GM12874 (cell line): ENCODE data around the gene MPST.

Source experiments
- TF ChIP-seq, protein P1 (sequence below): IDR thresholded peaks from 2 replicates; pipeline ENCODE4 v1.5.1; 2011; ENCODE audit warnings: low read depth, mild to moderate bottlenecking, control low read depth, low read length, moderate library complexity; ENCODE audit not compliant: insufficient read depth

The MPST gene

DNA sequence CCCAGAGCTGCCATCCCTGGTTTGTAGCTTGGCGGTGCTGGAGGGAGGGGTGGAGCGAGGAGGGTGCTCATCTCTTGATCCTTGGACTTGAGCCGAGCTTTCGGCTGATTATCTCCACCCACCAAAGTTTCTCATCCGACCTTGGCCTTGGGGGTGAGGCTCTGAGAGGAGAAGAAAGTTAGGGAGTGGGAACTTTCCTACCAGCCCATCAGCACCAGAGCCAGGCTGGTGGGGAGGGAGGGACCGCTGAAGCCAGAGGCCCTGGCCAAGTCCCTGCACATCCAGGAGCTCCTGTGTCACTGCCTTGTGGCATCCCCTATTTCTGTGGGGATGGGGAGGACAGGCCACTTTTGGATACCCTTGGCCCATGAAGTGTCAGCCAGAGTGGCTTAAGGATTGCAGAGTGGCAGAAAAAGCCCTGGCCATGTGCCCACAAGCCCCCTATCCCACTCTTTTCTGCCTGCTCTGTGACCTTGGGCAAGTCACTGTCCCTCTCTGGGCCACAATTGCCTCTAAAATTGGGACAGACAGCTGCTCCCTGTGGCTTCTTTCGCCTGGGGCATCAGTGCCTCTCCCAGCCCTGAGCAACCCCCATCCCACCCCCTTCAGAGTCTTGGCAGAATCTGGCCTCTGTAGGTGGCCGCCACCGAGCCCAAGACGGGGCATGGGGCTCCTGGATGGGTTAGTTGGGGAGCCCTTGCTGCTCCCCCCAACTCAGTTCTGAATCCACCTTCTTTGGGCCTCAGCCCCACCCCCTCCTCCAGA, 42.3 kb downstream of the MPST start:
- TF ChIP-seq, protein P1, sequence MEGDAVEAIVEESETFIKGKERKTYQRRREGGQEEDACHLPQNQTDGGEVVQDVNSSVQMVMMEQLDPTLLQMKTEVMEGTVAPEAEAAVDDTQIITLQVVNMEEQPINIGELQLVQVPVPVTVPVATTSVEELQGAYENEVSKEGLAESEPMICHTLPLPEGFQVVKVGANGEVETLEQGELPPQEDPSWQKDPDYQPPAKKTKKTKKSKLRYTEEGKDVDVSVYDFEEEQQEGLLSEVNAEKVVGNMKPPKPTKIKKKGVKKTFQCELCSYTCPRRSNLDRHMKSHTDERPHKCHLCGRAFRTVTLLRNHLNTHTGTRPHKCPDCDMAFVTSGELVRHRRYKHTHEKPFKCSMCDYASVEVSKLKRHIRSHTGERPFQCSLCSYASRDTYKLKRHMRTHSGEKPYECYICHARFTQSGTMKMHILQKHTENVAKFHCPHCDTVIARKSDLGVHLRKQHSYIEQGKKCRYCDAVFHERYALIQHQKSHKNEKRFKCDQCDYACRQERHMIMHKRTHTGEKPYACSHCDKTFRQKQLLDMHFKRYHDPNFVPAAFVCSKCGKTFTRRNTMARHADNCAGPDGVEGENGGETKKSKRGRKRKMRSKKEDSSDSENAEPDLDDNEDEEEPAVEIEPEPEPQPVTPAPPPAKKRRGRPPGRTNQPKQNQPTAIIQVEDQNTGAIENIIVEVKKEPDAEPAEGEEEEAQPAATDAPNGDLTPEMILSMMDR: no peak

DNA sequence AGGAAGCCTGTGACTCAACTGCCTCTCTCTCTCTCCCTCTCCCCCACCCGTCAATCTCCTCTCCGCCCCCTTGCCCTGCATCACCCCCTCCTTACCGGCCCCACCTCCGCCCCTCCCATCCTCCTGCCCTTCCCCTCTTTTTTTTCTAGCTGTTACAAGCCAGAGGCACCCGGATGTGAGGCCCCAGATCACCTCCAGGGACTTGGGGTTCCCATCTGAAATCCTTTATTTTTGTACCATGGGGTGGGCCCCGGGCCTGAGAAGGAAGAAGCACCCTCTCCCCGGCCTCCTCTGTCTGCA, 42.8 kb downstream of the MPST start:
- TF ChIP-seq, protein P1: no peak

DNA sequence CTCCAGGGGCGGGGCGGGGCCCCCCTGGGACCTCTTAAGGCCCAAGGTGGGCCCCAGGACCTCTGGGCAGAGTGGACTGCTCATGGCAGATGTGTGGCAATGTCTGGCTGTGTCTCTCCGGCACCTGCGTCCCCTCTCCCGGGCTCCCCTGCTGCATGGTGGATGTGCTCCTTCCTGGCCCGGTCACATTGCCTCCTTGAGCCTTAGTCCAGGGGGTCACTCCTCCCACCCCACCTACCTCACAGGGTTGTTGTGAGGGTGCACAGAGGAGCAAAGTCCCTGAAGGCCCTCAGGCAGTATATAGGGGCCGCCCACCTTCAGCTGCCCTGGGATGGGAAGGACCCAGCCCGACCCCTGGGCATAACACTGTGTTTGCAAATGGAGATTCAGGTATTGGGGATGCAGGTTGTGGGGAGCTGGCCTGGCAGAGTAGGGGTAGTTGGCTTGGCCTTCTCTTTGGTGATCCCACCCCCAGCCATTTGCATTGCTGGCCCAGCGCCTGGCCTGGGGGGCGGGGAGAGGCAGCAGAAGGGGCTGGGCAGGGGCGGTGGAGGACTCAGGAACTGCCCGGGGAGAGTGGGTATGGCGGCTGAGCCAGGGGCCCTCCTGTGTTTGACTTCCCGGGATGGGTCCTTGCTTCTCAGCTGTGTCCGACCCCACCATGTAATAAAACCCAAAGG, 43.3 kb downstream of the MPST start:
- TF ChIP-seq, protein P1: no peak

DNA sequence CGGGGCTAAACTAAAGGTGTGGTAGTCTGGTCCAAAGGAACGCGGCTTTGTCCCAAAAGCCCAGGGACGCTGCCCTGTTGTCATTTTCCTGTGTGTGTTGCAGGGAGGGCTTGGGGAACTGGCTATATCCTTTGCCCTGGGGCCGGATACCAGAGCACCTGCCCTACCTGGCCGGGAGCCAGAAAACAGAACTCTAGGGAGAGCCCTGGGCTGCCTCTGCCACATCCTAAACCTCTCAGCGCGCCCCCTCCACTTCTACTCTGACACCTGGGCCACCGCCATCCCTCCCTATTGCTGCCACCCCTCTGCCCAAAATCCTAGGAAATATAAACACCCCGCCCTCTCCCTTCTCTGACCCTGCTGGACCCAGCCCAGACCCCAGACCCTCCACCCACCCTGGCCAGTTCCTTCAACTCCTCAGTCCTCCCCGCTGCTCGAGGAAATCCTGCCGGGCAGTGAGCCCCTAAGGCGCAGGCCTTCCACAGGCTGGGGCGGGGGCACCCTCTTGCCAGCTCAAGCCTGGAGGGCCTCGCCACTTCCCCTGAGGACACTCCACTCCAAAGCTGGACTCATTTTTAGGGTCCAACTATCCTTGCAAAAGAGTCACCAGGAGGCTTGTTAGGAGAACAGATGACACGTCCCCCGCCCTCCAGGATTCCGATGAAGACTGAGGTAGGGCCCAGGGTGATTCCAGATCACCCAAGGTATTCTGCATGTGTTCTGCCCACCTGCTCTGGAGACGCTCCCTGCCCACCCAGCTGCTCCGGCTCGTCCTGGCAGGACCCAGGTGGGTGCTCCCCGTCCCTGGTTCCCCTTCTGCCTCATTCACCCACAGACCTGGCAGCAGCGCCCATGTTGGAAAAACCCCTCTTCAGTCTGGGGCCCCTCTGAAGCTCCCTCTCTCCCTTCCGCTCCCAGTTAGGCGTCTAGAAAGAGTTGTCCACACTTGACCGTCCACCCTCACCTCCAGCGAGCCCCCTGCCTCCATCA, 44.2 kb downstream of the MPST start:
- TF ChIP-seq, protein P1: no peak

DNA sequence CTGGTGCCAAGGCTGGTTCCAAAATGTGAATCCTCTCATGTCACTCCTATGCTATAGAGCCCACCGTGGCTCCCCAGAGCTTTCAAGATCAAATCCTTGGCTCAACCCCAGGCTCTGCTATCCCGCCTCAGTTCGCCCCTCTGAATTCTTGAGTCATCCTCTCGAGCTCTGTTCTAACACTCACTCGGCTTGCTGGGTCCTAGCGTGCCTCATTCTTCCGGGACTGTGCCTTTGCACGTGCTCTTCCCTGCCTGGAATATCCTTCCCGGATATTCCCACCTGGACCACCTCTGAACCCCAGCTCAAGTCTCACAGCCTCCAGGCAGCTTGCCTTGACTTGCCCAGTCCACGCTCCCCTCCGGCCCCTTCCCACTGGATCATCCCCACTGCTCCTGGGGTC, 45.0 kb downstream of the MPST start:
- TF ChIP-seq, protein P1: no peak

DNA sequence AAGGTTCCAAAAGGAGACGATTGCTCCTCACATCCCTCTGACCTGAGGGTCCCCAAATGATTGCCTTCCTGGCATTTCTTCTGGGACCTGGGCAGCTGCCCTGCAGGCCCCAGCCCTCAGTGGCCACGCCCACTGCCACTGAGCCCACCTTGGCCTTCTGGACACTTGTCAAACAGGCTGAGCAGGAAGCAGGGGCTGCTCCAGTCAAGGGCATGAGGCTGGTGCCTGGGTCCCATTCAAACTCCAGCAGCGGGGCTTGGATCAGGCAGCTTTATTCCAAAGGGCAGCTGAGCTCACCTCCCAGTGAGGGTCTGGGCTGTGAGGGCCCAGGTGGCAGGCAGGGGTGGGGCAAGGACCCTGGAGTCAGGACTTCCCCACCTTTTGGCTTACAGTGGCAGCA, 45.6 kb downstream of the MPST start:
- TF ChIP-seq, protein P1: no peak

DNA sequence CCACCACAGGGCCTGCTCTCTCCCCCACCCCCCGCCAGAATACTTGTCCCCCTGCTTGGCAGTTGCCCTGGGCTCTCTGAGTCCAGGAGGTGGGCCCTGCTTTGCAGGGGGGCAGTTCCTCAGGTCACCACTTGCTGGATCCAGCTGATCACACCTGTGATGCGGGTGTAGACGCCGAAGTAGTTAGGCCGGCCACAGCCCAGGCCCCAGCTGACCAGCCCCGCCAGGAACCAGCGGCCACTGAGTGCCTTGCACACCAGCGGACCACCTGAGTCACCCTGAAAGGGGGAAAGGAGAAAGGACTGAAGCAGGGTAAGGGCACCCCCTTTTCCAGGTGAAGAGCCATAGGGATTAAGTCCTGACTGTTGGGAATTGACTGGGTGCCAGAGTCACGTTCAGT, 46.4 kb downstream of the MPST start:
- TF ChIP-seq, protein P1: no peak
